ENCODE measurements around the gene GLRX5.

GLRX5 gene

DNA sequence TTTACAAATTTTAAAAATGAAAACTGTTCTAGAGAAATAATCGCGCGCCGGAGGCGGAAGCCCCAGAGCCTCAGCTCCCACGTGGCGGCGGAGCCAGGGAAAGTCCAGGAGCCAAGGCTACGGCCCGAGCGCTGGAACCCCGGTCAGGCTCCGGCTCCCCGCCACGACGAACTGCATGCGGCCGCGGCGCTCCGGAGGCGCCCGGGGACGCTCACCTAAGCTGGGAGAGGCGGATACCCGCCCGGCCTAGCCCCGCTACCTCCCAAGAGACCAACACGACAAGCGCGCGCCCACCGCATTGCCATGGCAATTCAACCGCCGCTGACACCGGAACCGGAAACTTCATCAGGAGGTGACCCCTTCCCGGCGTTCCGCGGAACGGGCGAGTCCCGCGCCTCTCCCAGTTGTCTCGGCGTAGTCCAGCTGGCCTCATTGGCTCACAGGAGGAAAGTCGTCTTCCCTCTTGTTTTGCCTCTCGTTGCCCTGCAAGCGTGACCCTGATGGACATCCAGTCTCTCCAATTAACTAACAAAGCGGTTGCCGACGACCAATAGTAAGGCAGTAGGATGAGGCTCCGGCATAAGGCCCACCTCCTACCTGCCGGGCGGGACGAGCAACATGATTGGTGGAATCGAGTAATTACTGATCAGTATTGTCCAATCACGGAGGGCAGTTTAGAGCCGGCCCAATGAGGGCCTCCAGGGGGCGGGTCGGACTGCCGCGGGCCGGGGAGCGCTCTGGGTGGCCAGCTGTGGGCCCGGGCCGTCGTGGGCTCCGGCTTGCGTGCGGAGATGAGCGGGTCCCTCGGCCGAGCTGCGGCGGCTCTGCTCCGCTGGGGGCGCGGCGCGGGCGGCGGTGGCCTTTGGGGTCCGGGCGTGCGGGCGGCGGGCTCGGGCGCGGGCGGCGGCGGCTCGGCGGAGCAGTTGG is at the start of gene GLRX5:
Gene GLRX5, plus strand, starts transcription at position 752 of the 927 bp plus-strand sequence. Its CDS starts 40 bp downstream, at position 792.
- peak; percentile 98 for DNase-seq (ENCODE audit: low spot score)

DNA sequence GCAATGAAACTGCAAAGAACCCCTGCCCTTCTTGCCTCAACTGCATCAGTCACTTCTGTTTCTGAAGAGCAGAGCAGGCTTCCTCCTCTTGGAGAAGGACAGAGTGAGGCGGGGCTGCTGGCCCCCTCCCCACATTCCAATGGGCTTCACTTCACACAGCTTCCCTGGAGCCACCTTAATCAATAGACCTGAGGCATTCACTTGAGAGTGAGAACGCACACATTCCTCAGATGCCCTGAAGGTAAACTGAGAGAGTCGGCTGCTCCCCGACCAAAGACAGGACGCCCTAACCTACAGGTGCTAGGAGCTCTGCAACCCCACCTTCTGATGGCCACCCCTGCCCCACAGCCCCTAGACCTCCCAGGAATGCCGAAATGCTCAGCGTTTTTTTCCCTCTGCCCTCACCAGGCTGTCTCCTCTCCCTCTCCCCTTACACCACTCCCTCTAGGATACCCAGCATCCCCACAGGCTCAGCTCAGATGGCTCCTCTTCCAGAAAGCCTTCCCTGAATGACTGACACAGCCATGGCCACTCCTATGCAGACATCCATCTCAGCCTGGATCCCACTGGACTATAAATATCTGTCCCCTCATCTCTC is 49.5 kb upstream of the GLRX5 start:
- no peak for DNase-seq (ENCODE audit: low spot score)

DNA sequence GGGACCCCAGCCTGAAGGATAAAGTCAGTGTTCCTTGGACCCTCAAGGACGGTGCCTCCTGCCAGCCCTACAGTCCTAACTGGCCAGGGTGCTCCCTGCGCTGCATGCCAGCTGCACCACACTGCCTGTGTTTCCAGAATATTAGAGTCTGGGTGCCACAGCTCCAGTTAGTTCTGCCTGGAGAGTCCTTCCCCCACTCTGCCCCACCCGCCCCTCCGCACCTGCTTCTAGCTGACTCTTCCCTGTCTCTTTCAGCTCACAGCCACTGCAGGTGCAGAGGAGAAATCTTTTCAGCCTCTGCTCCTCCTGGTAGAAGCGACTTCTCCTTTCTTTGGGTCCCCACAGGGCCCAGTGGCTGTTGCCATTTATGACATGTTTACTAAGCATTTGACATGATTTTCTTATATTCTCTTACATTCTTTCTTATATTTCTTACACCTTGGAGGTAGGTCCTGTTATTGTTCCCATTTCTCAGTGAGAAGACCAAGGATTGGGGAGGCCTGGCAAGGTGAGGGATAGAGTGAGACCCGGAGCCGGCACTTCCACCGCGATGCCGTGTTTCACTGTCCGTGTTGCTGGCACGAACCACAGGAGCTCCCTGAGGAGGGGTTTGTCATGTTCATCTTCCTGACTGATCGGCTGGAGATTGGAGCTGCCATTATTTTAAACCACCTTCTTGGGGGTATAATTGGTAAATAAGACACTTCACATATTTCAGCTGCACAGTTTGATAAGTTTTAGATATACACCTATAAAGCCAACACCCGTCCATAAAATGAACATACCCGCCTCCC is 47.8 kb upstream of the GLRX5 start:
- DNase-seq (ENCODE audit: low spot score), result no peak

DNA sequence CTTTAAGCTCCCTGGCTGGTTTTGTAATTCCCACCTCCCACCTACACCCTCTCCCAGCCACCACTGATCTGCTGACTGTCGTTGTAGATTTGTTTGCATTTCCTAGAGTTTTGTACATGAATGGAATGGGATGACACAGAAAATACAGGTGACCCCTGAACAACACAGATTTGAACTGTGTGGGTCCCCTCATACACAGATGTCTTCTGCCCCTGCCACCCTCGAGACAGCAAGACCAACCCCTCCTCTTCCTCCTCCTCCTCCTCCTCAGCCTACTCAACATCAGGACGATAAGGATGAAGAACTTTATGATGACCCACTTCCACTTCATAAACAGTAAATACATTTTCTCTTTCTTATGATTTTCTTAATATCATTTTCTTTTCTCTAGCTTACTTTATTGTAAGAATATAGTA is 47.2 kb upstream of the GLRX5 start:
- DNase-seq (ENCODE audit: low spot score), result no peak

DNA sequence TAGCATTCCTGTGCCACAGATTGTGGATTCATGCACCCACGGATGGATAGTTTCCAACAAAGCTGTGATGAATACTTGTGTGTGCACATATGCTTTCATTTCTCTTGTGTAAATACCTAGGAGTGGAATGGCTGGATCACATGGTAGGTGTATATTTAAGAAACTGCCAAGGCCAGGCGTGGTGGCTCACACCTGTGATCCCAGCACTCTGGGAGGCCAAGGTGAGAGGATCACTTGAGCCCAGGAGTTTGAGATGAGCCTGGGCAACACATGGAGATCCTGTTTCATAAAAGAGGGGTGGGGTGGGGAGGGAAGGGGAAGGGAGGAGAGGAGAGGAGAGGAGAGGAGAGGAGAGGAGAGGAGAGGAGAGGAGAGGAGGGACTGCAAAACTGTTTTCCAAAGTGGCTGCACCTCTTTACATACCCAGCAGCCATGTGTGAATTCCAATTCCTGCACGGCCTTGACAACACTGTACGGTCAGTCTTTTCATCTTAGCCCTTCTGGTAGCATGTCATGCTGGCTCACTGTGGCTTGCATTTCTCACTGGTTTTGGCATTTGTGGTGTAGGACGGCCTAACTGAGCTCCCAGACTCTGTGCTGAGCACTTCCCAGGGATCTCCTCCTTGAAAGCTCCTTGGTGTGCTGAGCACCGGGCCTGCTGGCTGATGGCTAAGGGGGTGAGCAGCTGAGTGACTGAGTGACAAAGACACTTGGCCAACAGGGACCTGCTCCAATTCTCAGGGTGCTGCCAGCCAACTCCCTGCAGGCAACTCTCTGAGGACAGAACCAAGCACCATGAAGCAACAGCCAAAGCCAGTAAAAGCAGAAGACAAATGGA is 46.3 kb upstream of the GLRX5 start:
- DNase-seq (ENCODE audit: low spot score), result peak; percentile 58

DNA sequence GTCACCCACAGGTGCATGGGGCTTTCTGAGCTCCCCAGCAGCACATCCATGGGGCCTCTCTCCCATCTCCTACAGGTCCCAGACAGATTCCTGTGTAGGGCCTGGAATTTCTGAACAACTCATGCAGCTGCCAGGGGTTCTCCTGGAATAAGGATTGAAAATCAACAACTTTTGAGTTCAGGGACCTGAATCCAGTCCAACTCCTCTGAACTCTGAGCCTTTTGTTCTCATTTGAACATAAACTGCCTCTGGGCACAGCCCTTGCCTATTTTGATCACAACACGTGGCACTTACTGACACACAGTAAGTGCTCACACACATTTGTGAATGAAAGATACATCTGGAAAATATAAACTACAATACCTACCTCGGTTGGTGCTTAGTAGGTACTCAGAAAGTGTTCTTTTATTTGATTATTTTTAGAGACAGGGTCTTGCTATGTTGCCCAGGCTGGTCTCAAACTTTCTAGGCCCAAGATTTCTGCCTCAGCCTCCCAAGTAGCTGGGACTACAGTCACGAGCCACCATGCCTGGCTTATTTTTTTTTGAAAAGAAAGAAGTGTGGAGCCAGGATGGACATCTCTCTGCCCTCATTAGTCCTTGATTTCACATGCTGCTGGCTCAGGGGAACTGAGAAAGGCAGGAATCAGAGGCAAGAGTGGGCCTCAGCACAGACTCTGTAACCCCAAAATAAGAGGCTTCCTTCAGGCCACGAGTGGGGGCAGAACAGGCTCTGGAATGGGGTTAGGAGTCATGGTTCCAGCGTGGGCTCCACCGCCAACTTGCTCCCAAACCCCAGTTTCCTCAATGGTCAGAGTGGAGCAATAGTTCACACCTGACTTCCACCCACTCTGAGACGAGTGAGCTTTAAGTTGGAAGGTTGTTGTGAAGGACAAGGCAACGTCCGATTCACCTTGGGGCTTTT is 45.4 kb upstream of the GLRX5 start:
- no peak for DNase-seq (ENCODE audit: low spot score)

DNA sequence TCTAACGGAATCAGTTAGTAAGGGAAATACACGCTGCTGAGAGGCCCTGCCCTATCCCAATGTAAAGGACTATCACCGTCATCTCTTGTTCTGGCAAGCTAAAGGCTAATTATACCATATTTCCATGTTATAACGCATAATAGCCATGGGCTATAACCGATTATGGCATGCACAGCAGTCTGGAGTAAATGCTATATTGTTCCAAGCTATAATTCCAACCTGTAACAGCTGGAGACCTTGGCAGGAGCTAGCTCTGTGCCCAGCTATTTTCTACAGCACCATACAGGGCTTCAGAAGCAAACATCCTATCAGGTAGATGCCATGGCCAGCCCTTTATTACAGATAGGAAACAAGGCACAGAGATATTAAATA is 44.7 kb upstream of the GLRX5 start:
- DNase-seq (ENCODE audit: low spot score), result no peak

DNA sequence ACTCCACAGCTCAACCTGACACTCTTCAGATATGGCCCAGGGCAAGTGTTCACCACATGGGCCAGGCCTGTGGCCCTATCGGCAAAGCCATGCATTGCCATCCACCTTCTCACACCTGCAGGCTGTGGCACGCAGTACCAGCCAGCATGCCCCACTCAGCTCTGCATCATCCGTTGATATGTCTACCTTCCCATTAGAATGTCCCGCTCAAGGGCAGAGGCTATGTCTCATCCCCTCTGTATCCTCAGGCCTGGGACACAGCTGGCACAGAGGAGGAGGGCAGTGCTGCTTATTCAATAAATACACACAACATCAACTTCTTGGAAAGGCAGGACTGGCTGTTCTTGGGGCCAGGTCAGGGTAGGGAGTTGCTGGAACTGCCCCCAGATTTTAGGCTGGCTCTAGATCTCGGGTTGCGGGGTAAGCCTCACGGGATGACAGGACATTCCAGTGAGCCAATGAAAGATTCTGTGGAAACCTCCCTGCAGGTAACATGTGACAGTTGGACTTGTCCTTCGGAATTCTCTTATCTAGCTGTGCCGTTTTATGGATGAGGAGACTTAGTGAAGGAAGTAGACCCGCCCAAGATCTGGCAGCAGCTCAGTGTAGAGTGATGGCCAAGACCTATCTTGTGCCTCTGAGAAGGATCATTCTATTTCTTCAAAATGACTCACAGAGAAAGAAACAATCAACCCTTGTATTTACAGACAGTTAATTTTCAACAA is 44.0 kb upstream of the GLRX5 start:
- no peak for DNase-seq (ENCODE audit: low spot score)

DNA sequence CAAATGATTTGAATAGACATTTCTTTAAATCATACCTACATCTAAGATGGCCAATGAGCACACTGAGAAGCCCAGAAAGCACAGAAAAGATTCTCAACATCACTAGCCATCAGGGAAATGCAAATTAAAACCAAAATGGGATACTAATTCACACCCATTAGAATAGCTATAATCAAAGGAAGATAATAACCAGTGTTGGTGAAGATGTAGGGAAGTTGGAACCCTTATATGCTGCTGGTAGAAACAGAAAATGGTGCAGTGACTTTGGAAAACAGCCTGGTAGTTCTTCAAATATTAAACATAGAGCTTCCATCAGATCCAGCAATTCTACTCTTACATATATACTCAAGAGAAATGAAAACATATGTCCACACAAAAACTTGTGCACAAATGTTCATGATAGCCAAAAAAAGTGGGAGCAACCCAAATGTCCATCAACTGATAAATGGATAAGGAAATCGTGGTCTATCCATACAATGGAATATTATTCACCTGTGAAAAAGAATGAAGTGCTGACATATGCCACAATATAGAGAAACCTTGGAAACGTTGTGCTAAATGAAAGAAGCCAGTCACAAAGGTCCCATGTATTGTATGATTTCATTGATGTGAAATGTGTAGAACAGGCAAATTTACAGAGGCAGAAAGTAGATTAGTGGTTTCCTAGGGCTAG is 42.8 kb upstream of the GLRX5 start:
- no peak for DNase-seq (ENCODE audit: low spot score)

DNA sequence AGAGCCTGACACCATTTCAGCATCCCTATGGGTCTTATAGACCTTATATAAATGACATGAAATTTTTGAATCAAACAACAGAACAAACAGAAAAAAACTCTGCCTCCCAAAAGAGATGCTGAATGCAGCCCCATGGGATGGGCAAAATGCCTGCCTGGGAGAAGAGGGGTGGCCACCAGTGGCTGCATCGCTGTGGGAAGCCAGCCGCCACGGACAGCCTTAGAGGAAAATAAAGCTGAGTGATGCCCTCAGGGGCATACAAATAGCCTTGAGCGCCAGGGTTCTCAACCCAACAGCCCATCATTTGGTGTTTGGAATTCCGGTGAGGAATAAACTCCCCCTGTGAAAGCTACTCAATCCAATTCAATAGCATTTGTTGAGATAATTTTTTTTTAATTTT is 41.3 kb upstream of the GLRX5 start:
- DNase-seq (ENCODE audit: low spot score), result no peak

DNA sequence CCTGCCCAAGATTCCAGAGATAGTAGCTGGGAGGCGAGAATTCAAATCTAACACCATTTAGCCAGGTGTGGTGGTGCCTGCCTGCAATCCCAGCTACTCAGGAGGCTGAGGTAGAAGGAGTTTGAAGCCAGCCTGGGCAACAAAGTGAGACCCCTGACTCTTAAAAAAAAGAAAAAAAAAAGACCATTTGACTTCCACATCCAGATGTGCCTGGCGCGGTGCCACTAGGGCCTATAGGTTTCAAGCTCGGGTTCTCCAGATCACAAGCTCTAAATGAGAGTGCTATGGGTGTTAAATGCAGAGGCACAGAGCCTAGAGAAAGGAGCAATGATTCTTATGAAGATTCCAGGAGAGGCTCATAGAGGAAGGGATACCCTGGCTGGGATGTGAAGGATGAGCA is 40.9 kb upstream of the GLRX5 start:
- DNase-seq (ENCODE audit: low spot score), result no peak

DNA sequence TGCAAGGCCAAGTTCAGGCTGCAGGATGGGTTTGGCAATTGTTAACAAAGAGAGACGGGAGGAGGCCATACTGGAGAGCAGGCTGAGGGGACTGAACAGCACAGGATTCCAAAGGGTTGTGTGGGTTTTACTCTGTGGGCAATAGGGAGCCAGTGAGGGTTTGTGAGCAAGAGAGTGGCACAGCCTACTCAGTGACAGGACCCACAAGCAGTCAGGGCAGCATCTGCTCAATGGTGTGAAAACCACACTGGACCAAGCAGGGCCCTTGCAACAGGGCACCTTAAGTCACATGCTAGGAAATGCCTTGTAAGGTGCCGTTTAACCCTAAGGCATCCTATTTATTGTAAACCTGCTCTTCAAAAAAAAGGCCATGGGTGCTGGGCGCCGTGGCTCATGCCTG is 40.4 kb upstream of the GLRX5 start:
- DNase-seq (ENCODE audit: low spot score), result no peak

DNA sequence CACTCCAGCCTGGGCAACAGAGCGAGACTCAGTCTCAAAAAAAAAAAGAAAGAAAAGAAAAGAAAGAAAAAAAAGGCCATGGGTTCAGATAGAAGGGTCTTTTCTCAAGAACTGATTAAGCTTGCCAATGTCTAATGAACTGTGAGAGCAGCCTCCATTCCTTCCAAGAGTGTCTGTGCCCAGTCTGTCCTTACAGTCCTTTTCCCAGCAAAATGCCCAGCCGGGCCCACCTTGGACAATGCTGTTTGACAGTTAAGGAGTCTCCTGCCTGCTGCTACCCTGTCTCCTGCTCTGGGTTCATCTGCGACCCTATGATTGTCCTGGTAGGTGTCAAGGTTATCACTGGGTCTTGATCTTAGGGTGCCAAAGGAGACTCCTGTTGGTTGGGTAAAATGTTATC is 39.8 kb upstream of the GLRX5 start:
- DNase-seq (ENCODE audit: low spot score), result no peak

DNA sequence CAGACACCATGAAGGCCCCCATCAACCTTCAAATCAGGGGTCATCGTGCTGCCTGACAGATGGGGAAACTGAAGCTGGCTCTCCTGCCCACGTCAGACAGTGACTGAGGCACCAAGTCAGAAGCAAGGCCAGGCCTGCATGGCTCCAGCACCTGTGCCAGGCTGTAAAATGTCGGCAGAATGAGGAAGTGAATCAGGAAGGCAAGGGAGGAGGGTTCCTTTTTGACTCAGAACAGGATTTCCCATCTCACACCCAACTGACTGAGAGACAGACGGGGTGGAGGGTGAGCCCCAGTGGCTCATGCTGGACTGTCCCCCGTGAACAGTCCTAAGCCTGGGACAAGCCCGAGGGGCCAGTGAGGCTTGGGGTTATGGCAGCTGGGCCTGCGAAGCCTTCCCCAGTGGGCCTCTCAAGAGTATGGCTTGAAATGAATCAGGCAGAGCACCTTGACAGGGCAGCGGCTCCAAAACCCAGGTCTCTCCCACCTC is 39.3 kb upstream of the GLRX5 start:
- DNase-seq (ENCODE audit: low spot score), result no peak

DNA sequence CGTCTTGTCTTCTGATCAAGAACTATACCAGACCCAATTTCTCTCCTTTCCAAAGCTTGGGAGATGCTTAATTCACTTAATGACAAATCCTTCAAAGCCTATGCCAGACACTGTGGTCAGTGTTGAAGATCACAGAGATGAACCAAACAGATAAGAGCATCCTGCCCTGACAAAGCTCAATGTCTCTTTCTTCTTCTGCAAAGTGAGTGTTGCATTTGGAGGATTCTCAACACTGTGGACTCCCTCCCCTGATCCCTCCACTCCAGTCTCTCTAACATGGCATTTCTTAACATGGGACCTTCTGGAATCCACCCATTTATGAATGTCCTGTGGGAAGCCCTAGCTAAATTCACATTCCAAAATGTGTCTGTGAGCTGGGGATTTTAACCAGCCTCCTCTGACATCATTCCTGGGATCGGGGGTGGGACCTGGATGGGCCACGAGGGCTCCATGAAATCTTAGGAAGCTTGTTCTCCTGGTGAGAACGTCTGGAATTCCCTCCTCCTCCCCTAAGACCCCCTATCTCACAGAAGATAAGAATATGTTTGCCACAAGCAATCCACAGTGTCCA is 38.7 kb upstream of the GLRX5 start:
- DNase-seq (ENCODE audit: low spot score), result peak; percentile 42

DNA sequence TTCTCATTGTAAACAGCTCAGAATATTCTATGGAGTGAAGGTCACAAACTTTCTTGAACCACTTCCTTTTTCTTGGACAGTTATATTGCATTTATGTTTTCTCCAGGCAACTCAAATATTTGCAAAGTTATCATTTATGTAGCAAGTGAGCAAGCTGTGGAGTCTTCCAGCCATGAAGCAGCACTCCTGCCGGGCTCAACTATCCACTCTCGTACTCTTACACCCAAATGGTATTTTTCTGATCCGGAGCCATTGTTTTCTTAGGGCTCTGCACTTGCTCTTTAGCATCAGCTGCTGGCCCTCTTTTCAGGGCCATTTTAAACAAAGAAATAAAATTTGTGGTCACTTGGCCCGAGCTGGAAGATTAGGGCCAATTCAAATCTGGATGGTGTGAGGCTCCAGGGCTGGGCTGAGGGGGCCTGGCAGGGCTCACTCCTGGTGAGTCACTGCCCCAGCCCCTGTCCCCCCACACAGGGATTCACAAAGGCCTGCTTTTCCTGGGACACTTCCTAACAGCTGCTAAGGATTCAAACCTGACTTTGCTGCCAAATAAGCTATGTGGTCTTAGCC is 38.1 kb upstream of the GLRX5 start:
- peak; percentile 39 for DNase-seq (ENCODE audit: low spot score)

DNA sequence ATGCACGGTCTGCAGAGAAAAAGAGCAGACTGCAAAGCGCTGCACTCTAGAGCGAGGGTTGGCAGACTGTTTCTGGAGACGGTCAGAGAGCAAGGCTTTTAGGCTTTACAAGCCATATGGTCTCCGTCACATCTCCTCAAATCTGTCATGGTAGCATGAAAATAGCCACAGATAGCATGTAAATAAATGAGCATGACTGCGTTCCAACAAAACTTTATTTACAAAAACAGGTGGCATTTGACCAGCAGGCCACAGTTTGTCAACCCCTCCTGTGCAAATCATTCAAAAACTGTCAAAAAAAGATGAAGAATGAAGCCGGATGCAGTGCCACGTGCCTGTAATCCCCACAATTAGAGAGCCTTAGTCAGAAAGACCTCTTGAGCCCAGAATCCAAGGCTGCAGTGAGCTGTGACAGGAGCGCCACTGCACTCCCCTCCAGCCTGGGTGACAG is 37.3 kb upstream of the GLRX5 start:
- DNase-seq (ENCODE audit: low spot score), result no peak

DNA sequence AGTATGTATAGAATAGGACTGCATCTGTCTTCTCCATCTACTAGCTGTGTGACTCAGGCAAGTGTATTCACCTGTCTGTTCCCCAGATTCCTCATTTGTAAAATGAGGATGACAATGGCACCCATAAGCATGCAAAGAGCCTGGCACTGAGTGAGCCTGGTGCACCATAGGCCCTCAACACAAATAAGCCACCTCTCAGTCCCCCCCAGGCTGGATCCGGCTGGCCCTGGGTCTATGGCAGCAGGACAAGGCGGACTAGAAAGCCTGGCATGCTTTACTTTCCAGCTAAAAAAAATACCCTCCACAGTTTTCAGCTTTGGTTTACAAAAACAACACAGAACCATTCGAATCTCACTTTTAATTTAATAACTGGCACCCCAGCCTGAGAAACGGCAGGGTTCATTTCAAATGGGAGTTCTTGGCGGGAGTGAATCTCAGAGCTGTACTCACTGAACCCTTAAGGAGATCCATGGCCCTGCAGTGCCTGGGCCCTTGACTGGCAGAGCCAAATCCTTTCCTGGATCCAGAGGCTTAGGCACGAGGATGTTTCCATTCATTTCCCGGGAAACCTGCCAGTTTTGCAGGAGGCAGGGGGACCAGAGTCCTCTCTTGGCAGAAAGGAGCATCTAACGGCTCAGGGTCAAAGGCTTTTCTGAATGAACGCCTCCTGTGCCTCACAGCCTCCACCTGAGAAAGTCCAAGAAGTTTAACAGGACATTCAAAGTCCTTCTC is 36.1 kb upstream of the GLRX5 start:
- no peak for DNase-seq (ENCODE audit: low spot score)
